ENCODE measurements around the gene ZNF512.
"Not testable (repeated sequence)": the region's sequence is repeated elsewhere in the genome, so short reads cannot be mapped to it uniquely, and the experiment has no call there.

The ZNF512 gene

GRCh38 chr2:27582695-27583389 lies at the start of gene ZNF512:
ZNF512 (plus strand) TSS chr2:27583042; CDS start chr2:27583113, 71 bp downstream.
- DNase-seq (ENCODE audit: low read depth in 2 of 3, low spot score in 1 of 3) = peak; percentile 71 to 83 (median 79)

- DNase-seq (ENCODE audit: low read depth in 2 of 3, low spot score in 1 of 3) = no peak
Measured at GRCh38 chr2:27537287-27537686, 45.6 kb upstream of the ZNF512 start.

GRCh38 chr2:27538839-27539450 lies 43.9 kb upstream of the ZNF512 start:
- not testable (repeated sequence) for DNase-seq (ENCODE audit: low read depth in 2 of 3, low spot score in 1 of 3)

GRCh38 chr2:27539649-27540048 lies 43.2 kb upstream of the ZNF512 start:
- not testable (repeated sequence) for DNase-seq (ENCODE audit: low read depth in 2 of 3, low spot score in 1 of 3)

- DNase-seq (ENCODE audit: low read depth in 2 of 3, low spot score in 1 of 3) = no peak
Measured at GRCh38 chr2:27544143-27544821, 38.6 kb upstream of the ZNF512 start.

- no peak for DNase-seq (ENCODE audit: low read depth in 2 of 3, low spot score in 1 of 3)
Measured at GRCh38 chr2:27545348-27546141, 37.3 kb upstream of the ZNF512 start.

- DNase-seq (ENCODE audit: low read depth in 2 of 3, low spot score in 1 of 3) = no peak
Measured at GRCh38 chr2:27549303-27549702, 33.5 kb upstream of the ZNF512 start.

GRCh38 chr2:27551514-27551913 lies 31.3 kb upstream of the ZNF512 start:
- DNase-seq (ENCODE audit: low read depth in 2 of 3, low spot score in 1 of 3) = no peak

- DNase-seq (ENCODE audit: low read depth in 2 of 3, low spot score in 1 of 3) = no peak
Measured at GRCh38 chr2:27552941-27553340, 29.9 kb upstream of the ZNF512 start.

GRCh38 chr2:27554451-27554850 lies 28.4 kb upstream of the ZNF512 start:
- DNase-seq (ENCODE audit: low read depth in 2 of 3, low spot score in 1 of 3) = not testable (repeated sequence)

- no peak for DNase-seq (ENCODE audit: low read depth in 2 of 3, low spot score in 1 of 3)
Measured at GRCh38 chr2:27559228-27559627, 23.6 kb upstream of the ZNF512 start.

- DNase-seq (ENCODE audit: low read depth in 2 of 3, low spot score in 1 of 3) = no peak
Measured at GRCh38 chr2:27561060-27561459, 21.8 kb upstream of the ZNF512 start.

- DNase-seq (ENCODE audit: low read depth in 2 of 3, low spot score in 1 of 3) = no peak
Measured at GRCh38 chr2:27566628-27567027, 16.2 kb upstream of the ZNF512 start.

- no peak for DNase-seq (ENCODE audit: low read depth in 2 of 3, low spot score in 1 of 3)
Measured at GRCh38 chr2:27569398-27569797, 13.4 kb upstream of the ZNF512 start.

GRCh38 chr2:27571197-27571596 lies 11.6 kb upstream of the ZNF512 start:
- DNase-seq (ENCODE audit: low read depth in 2 of 3, low spot score in 1 of 3) = no peak

- no peak for DNase-seq (ENCODE audit: low read depth in 2 of 3, low spot score in 1 of 3)
Measured at GRCh38 chr2:27571681-27572080, 11.2 kb upstream of the ZNF512 start.

GRCh38 chr2:27572439-27572838 lies 10.4 kb upstream of the ZNF512 start:
- no peak for DNase-seq (ENCODE audit: low read depth in 2 of 3, low spot score in 1 of 3)

GRCh38 chr2:27572998-27573429 lies 9.8 kb upstream of the ZNF512 start:
- no peak for DNase-seq (ENCODE audit: low read depth in 2 of 3, low spot score in 1 of 3)

GRCh38 chr2:27573452-27573851 lies 9.4 kb upstream of the ZNF512 start:
- DNase-seq (ENCODE audit: low read depth in 2 of 3, low spot score in 1 of 3) = no peak

- no peak for DNase-seq (ENCODE audit: low read depth in 2 of 3, low spot score in 1 of 3)
Measured at GRCh38 chr2:27581417-27582128, 1.3 kb upstream of the ZNF512 start.
